ENCODE results near the gene GLIPR1L2. TPM values are rescaled to one million over a fixed set of nuclear protein-coding genes. Genes with fewer than 3 reads are reported as not detected.
A peak's percentile ranks its signal among the peaks of the same experiment; 100 is the strongest.
"Not testable (repeated sequence)": the region's sequence is repeated elsewhere in the genome, so short reads cannot be mapped to it uniquely, and the experiment has no call there.

The GLIPR1L2 gene
- total RNA-seq, 2 experiments from 2014 or later = 0.30 to 0.75 TPM

DNA sequence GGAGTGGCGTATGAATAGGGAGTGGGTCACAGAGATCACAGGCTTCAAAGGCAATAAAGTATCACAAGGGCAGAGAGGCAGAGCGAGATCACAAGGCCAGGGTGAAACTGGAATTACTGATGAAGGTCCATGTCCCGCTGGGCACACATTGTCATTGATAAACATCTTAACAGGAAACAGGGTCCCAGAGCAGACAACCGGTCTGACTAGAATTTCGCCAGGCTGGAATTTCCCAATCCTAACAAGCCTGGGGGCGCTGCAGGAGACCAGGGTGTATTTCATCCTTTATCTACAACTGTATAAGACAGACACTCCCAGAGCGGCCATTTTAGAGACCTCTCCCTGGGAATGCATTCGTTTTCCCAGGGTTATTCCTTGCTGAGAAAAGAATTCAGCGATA lies 67.0 kb downstream of the GLIPR1L2 start:
- Mint-ChIP-seq H3K36me3 (ENCODE audit: low read depth) (peaks cover 16% of the 10 kb centered on the region), H3K4me1 (peaks cover 43% of the 10 kb centered on the region)
- CTCF ChIA-PET, POLR2A ChIA-PET, H3K27ac Mint-ChIP-seq, H3K4me3 Mint-ChIP-seq, H3K9me3 Mint-ChIP-seq, H3K27me3 Mint-ChIP-seq, DNase-seq: not testable (repeated sequence)

DNA sequence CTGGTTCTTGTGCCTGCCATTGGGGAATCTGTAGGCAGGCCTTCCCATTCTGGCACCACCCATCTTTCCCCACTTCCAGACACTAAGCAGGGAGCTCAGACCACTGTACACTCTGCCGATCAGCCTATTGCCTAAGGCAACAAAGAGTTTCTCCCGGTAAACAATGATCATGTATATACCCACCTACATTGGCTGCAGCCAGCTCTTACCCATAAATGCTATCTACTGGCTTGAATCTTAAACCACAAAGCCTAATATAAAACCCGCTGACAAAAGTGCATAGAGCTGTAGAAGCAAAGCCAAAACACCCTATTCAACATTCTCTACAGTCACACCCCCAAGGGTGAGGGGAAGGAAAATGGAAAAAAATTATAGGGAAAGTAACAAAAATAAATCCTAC lies 68.9 kb downstream of the GLIPR1L2 start:
- Mint-ChIP-seq H3K27ac (no peak overlapping the region), H3K9me3 (peaks cover 10% of the 10 kb centered on the region), H3K36me3 (ENCODE audit: low read depth) (peaks cover 16% of the 10 kb centered on the region), H3K4me1 (peaks cover 43% of the 10 kb centered on the region), H3K27me3 (peaks cover 6% of the 10 kb centered on the region), H3K4me3 (no peak overlapping the region)
- ChIA-PET CTCF (no interaction called here), POLR2A (no interaction called here)
- no peak for DNase-seq

DNA sequence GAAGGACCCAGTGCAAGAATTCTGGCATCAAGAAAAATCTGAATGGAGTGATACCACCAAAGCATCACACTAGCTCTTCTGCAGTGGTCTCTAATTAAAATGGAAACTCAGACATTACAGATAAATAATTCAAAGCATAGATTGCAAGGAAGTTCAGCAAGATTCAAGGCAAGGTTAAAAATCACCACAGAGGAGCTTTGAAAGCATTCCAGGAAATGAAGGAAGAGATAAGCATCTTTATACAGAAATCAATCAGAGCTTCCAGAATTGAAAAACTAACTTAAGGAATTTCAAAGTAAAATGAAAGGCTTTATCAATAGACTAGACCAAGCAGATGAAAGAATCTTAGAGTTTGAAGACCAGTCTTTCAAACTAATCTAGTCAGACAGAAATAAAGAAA lies 69.3 kb downstream of the GLIPR1L2 start:
- DNase-seq = no peak
- no peak overlapping the region for H3K27ac Mint-ChIP-seq
- H3K4me3 Mint-ChIP-seq = no peak overlapping the region
- H3K9me3 Mint-ChIP-seq = peaks cover 10% of the 10 kb centered on the region
- CTCF ChIA-PET = interaction anchor here (0.7 kb wide), 1 partner anchor 20 kb away, joined by 3 read pairs; no protein-coding TSS in a partner anchor
- H3K27me3 Mint-ChIP-seq = peaks cover 3% of the 10 kb centered on the region
- peaks cover 43% of the 10 kb centered on the region for H3K4me1 Mint-ChIP-seq
- POLR2A ChIA-PET = no interaction called here
- H3K36me3 Mint-ChIP-seq (ENCODE audit: low read depth) = peaks cover 16% of the 10 kb centered on the region

- H3K27me3 Mint-ChIP-seq = peaks cover 8% of the 10 kb centered on the region
- ChIA-PET POLR2A (no interaction called here), CTCF (interaction anchor here (1.3 to 3.0 kb wide), 2 partner anchors 7 to 11 kb away, joined by 3 to 11 read pairs; partner anchors contain the start of gene GLIPR1)
- no peak overlapping the region for H3K27ac Mint-ChIP-seq
- no peak overlapping the region for H3K4me3 Mint-ChIP-seq
- no peaks in the 10 kb centered on the region for H3K36me3 Mint-ChIP-seq (ENCODE audit: low read depth)
- peaks cover 3% of the 10 kb centered on the region for H3K9me3 Mint-ChIP-seq
- no peak for DNase-seq
- peaks cover 7% of the 10 kb centered on the region for H3K4me1 Mint-ChIP-seq
These were observed 81.3 kb downstream of the GLIPR1L2 start for GRCh38 chr12:75471902-75472890.

GRCh38 chr12:75474116-75474515 lies 83.2 kb downstream of the GLIPR1L2 start:
- Mint-ChIP-seq H3K4me1 (peaks cover 27% of the 10 kb centered on the region), H3K9me3 (peaks cover 3% of the 10 kb centered on the region), H3K27me3 (peaks cover 8% of the 10 kb centered on the region), H3K27ac (no peak overlapping the region), H3K36me3 (ENCODE audit: low read depth) (no peaks in the 10 kb centered on the region), H3K4me3 (no peak overlapping the region)
- DNase-seq = no peak
- CTCF ChIA-PET = interaction anchor here (1.0 to 1.1 kb wide), 2 partner anchors 12 to 134 kb away, joined by 3 read pairs; no protein-coding TSS in a partner anchor
- POLR2A ChIA-PET = no interaction called here

- CTCF ChIA-PET = interaction anchor here (1.3 kb wide), 1 partner anchor 9 kb away, joined by 3 read pairs; no protein-coding TSS in a partner anchor
- no peak for DNase-seq
These were observed 85.2 kb downstream of the GLIPR1L2 start for GRCh38 chr12:75476071-75476470.

GRCh38 chr12:75477137-75477536 lies 86.2 kb downstream of the GLIPR1L2 start:
- H3K36me3 Mint-ChIP-seq (ENCODE audit: low read depth) = peaks cover 3% of the 10 kb centered on the region
- H3K9me3 Mint-ChIP-seq = no peaks in the 10 kb centered on the region
- ChIA-PET POLR2A (no interaction called here), CTCF (interaction anchor here (1.3 to 2.3 kb wide), 2 partner anchors 8 to 86 kb away, joined by 3 to 9 read pairs; partner anchors contain the start of gene GLIPR1L2)
- DNase-seq = no peak
- H3K27me3 Mint-ChIP-seq = peaks cover 8% of the 10 kb centered on the region
- no peak overlapping the region for H3K4me3 Mint-ChIP-seq
- H3K27ac Mint-ChIP-seq = no peak overlapping the region
- peaks cover 50% of the 10 kb centered on the region for H3K4me1 Mint-ChIP-seq

More at GRCh38 chr12:75476071-75476470, 85.2 kb downstream of the GLIPR1L2 start:
- no peaks in the 10 kb centered on the region for H3K36me3 Mint-ChIP-seq (ENCODE audit: low read depth)
- H3K9me3 Mint-ChIP-seq = no peaks in the 10 kb centered on the region
- no peak overlapping the region for H3K27ac Mint-ChIP-seq
- H3K4me1 Mint-ChIP-seq = peaks cover 42% of the 10 kb centered on the region
- POLR2A ChIA-PET = no interaction called here
- no peak overlapping the region for H3K4me3 Mint-ChIP-seq
- H3K27me3 Mint-ChIP-seq = peaks cover 8% of the 10 kb centered on the region

GRCh38 chr12:75478116-75478794 lies 87.4 kb downstream of the GLIPR1L2 start:
- CTCF ChIA-PET = interaction anchor here (1.2 to 2.9 kb wide), 3 partner anchors 8 to 546 kb away, joined by 3 to 11 read pairs (median 9); partner anchors contain the start of gene GLIPR1L2
- Mint-ChIP-seq H3K36me3 (ENCODE audit: low read depth) (peaks cover 11% of the 10 kb centered on the region), H3K27ac (peak overlapping the region; percentile 97), H3K9me3 (no peaks in the 10 kb centered on the region), H3K4me1 (peaks cover 60% of the 10 kb centered on the region), H3K27me3 (peaks cover 8% of the 10 kb centered on the region), H3K4me3 (peak overlapping the region; percentile 40)
- DNase-seq = peak; percentile 64
- POLR2A ChIA-PET = no interaction called here

DNA sequence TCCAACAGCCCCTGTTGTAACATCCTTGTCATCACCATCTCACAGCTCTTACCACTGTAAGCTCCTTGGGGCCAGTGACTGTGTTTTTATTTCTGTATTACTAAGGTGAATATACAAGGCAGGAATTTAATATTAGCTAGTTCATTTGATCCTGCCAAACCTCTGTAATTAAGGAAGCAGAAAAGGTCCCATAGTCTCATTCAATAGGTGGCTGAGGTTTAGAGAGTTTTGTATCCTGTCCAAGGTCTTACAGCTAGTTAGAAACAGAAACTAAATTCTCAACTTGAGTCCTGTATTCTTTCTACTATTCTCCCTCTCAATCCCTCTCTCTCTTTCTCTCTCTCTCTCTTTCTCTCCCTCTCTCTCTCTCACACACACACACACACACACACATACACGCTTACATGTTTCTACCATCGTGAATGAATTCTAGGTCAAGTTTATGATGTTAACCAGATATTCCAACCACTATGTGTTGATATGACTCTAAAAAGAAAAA lies 89.1 kb downstream of the GLIPR1L2 start:
- no peak for DNase-seq
- CTCF ChIA-PET = interaction anchor here (0.6 to 2.9 kb wide), 9 partner anchors 10 to 562 kb away, joined by 3 to 11 read pairs (median 4); partner anchors contain the start of genes CAPS2, GLIPR1L1 and KRR1
- Mint-ChIP-seq H3K27me3 (no peaks in the 10 kb centered on the region), H3K36me3 (ENCODE audit: low read depth) (peaks cover 20% of the 10 kb centered on the region), H3K9me3 (no peaks in the 10 kb centered on the region), H3K4me3 (peak overlapping the region; percentile 91), H3K4me1 (peaks cover 74% of the 10 kb centered on the region), H3K27ac (peak overlapping the region; percentile 97)
- POLR2A ChIA-PET = interaction anchor here (1.2 kb wide), 1 partner anchor 89 kb away, joined by 9 read pairs; the partner anchor contains the start of gene GLIPR1L2

- Mint-ChIP-seq H3K9me3 (no peaks in the 10 kb centered on the region), H3K4me3 (peak within 1 kb of the TSS; percentile 91), H3K27ac (peak within 1 kb of the TSS; percentile 97), H3K27me3 (no peaks in the 10 kb centered on the region), H3K4me1 (peaks cover 78% of the 10 kb centered on the region), H3K36me3 (ENCODE audit: low read depth) (peaks cover 23% of the 10 kb centered on the region)
- DNase-seq = peak; percentile 81
- POLR2A ChIA-PET = interaction anchor here (1.2 kb wide), 1 partner anchor 89 kb away, joined by 9 read pairs; the partner anchor contains the start of gene GLIPR1L2
- CTCF ChIA-PET = interaction anchor here (0.6 to 2.9 kb wide), 8 partner anchors 10 to 150 kb away, joined by 3 to 11 read pairs (median 4); partner anchors contain the start of genes CAPS2, GLIPR1L1 and KRR1
These were observed 89.6 kb downstream of the GLIPR1L2 start, which contains the start of gene GLIPR1 for GRCh38 chr12:75480469-75480949. GLIPR1 (plus strand) TSS chr12:75480755; CDS start chr12:75480881, 126 bp downstream.

DNA sequence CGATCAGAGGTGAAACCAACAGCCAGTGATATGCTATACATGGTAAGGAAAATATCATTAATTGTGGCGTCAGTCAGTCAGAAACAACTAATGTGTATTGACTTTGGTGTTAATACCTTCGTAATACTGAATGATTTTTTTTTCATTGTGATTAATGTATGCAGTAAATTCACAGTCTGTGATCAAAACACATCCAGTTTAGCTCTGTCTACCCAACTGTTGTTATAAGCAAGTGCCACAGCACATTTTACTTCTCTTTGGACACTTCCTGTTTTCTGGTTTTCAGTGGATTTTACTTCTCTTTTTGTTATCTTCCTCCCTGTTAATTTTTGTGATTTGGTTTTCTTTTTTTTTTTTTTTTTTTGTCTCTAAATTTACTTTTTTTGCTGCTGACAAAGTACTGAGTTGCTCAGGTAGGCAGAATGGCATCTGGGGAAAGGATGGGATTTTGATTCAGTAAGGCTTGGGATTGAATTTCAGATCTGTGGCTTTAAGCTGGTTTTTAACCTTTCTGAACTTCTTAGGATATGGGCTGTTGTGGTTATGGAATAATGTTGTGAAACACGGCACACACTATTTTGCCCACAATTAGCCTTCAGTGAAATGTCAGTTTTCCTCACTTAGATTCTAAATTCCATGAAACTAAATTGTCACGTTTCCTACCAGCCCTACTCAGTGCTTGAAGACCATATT lies 90.3 kb downstream of the GLIPR1L2 start:
- CTCF ChIA-PET = interaction anchor here (0.6 to 2.9 kb wide), 7 partner anchors 11 to 151 kb away, joined by 3 to 11 read pairs (median 3); partner anchors contain the start of genes CAPS2 and GLIPR1L1
- Mint-ChIP-seq H3K9me3 (no peaks in the 10 kb centered on the region), H3K27ac (peak overlapping the region; percentile 97), H3K4me1 (peaks cover 76% of the 10 kb centered on the region), H3K36me3 (ENCODE audit: low read depth) (peaks cover 23% of the 10 kb centered on the region), H3K4me3 (peak overlapping the region; percentile 91), H3K27me3 (no peaks in the 10 kb centered on the region)
- POLR2A ChIA-PET = interaction anchor here (1.2 kb wide), 1 partner anchor 90 kb away, joined by 9 read pairs; the partner anchor contains the start of gene GLIPR1L2
- no peak for DNase-seq
